Gastroesophageal sphincter (tissue), 4 donors: ENCODE measurements around the gene MBTD1. TPM values are rescaled to one million over a fixed set of nuclear protein-coding genes. Genes with fewer than 3 reads are reported as not detected.
"Not testable (repeated sequence)": the region's sequence is repeated elsewhere in the genome, so short reads cannot be mapped to it uniquely, and the experiment has no call there.

ENCODE experiments used
- ATAC-seq: fragments of 150-250 bp; one replicate; pipeline ENCODE4 v1.9.1; 2016; ENCODE audit warnings: mild to moderate bottlenecking, moderate library complexity
- H3K27ac ChIP-seq, 4 donors: fragments of 200-600 bp; sonication (generic) in 3 of 4; 1 replicate in 3 of 4; 2 replicates in 1 of 4; pipeline ENCODE4 v1.5.1; 2016 to 2019
- H3K27me3 ChIP-seq: fragments of 200-600 bp; sonication (generic); one replicate; pipeline ENCODE4 v1.5.1; 2019
- H3K36me3 ChIP-seq, 2 donors: fragments of 200-600 bp; sonication (generic); one replicate each; pipeline ENCODE4 v1.5.1; 2019; ENCODE audit warnings: control low read depth in 1 of 2
- H3K4me1 ChIP-seq, 3 donors: fragments of 200-600 bp; sonication (generic); 1 replicate in 2 of 3; 2 replicates in 1 of 3; pipeline ENCODE4 v1.5.1; 2016 to 2019; ENCODE audit warnings: control low read depth in 2 of 3
- H3K4me3 ChIP-seq, 2 donors: fragments of 200-600 bp; sonication (generic); one replicate each; pipeline ENCODE4 v1.5.1; 2019; ENCODE audit warnings: mild to moderate bottlenecking in 1 of 2, moderate library complexity in 1 of 2
- H3K9me3 ChIP-seq, 3 donors: fragments of 200-600 bp; sonication (generic); one replicate each; pipeline ENCODE4 v1.5.1; 2017 to 2019; ENCODE audit warnings: control low read depth in 2 of 3
- EP300 ChIP-seq: sonication (generic); formaldehyde crosslinking; IDR thresholded peaks from one replicate; pipeline ENCODE4 v1.6.1; 2017; ENCODE audit warnings: antibody characterized with exemption, mild to moderate bottlenecking
- POLR2A ChIP-seq, 2 donors: fragments of 450-650 bp; IDR thresholded peaks; one replicate each; pipeline ENCODE4 v1.6.1; 2017; ENCODE audit warnings: antibody characterized with exemption in 2 of 2, mild to moderate bottlenecking in 2 of 2, moderate library complexity in 1 of 2
- POLR2AphosphoS5 ChIP-seq: sonication (generic); formaldehyde crosslinking; IDR thresholded peaks from one replicate; pipeline ENCODE4 v1.6.1; 2017; ENCODE audit warnings: antibody characterized with exemption
- WGBS, 2 donors: methylation state at CpG; one replicate each; pipeline ENCODE4 v1.1.5; 2018; ENCODE audit warnings: low coverage in 1 of 2; 5-methylcytosine and 5-hydroxymethylcytosine counted together
- total RNA-seq, 4 donors: library from RNA; depleted of rRNA; stranded (reverse); fragments of >200 nt; gene quantifications; one replicate each; pipeline ENCODE4 v1.1.0, GENCODE V29; 2016
- TF ChIP-seq, protein P1 (sequence below), 4 experiments: fragments of 200-600 bp in 2 of 4; fragments of 450-650 bp in 2 of 4; sonication (generic) in 1 of 4; IDR thresholded peaks; one replicate each; pipeline ENCODE4 v1.5.1; 2017 to 2019; ENCODE audit warnings: antibody characterized with exemption in 4 of 4, mild to moderate bottlenecking in 2 of 4, moderate library complexity in 2 of 4

The MBTD1 gene
- total RNA-seq, 4 donors from 2014 or later: 7.3 to 19.9 (median 13.1) TPM

DNA sequence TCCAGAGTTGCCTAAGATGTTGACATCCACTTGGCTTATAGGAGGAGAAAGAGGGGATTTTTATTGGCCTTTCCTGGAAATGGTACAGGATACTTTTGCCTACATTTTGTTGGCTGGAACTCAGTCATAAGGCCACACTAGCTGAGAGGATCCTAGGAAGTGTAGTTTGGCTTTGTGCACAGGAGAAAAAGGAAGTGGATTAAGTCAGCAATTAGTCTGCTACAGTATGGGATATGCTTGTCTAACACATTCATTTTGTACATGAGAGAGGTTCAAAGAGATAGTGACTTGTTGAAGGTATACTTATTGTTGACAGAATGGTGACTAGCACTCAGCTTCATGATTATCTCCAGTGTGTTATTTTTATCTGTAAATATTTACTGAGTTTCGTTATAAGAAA lies 10.8 kb upstream of the MBTD1 start:
- no peak overlapping the region for H3K4me3 ChIP-seq
- 0 to 19% methylated on average over 1 of the region's 1 CpG for WGBS, 2 donors
- H3K27ac ChIP-seq: no peak overlapping the region
- no peaks in the 10 kb centered on the region for H3K9me3 ChIP-seq
- peaks cover 0 to 48% (median 0%) of the 10 kb centered on the region in 3 donors for H3K4me1 ChIP-seq
- no peak for TF ChIP-seq EP300
- no peak for TF ChIP-seq POLR2A (IDR thresholded peaks at IDR 0.05)
- TF ChIP-seq POLR2AphosphoS5: no peak
- TF ChIP-seq, protein P1, sequence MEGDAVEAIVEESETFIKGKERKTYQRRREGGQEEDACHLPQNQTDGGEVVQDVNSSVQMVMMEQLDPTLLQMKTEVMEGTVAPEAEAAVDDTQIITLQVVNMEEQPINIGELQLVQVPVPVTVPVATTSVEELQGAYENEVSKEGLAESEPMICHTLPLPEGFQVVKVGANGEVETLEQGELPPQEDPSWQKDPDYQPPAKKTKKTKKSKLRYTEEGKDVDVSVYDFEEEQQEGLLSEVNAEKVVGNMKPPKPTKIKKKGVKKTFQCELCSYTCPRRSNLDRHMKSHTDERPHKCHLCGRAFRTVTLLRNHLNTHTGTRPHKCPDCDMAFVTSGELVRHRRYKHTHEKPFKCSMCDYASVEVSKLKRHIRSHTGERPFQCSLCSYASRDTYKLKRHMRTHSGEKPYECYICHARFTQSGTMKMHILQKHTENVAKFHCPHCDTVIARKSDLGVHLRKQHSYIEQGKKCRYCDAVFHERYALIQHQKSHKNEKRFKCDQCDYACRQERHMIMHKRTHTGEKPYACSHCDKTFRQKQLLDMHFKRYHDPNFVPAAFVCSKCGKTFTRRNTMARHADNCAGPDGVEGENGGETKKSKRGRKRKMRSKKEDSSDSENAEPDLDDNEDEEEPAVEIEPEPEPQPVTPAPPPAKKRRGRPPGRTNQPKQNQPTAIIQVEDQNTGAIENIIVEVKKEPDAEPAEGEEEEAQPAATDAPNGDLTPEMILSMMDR (IDR thresholded peaks at IDR 0.05): no peak
- H3K27me3 ChIP-seq: no peaks in the 10 kb centered on the region
- peaks cover 5 to 98% of the 10 kb centered on the region in 2 donors for H3K36me3 ChIP-seq
- no peak for ATAC-seq

DNA sequence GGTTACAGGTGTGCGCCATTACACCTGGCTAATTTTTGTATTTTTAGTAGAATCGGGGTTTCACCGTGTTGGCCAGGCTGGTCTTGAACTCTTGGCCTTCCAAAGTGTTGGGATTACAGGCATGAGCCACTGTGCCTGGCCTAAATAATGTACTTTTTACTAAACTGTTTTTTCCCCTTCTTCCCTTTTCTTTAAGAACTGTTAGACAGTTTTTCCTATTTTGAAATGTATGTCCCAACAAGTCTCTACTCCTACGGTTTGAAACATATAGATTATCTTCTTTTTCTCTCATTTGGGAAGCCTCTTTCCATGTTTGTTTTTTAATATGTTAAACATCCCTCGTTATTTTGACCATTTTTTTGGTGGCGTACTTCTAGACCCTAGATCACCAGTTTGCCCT lies 10.1 kb upstream of the MBTD1 start:
- Histone ChIP-seq H3K9me3 (no peaks in the 10 kb centered on the region), H3K36me3 (peaks cover 5 to 98% of the 10 kb centered on the region in 2 donors), H3K4me3 (no peak overlapping the region), H3K4me1 (peaks cover 0 to 54% (median 0%) of the 10 kb centered on the region in 3 donors), H3K27me3 (no peaks in the 10 kb centered on the region), H3K27ac (no peak overlapping the region)
- 88 to 98% methylated on average over 5 to 6 of the region's 6 CpGs for WGBS, 2 donors
- TF ChIP-seq POLR2A (IDR thresholded peaks at IDR 0.05) (no peak), EP300 (no peak), POLR2AphosphoS5 (no peak)
- TF ChIP-seq, protein P1 (IDR thresholded peaks at IDR 0.05): no peak
- no peak for ATAC-seq

DNA sequence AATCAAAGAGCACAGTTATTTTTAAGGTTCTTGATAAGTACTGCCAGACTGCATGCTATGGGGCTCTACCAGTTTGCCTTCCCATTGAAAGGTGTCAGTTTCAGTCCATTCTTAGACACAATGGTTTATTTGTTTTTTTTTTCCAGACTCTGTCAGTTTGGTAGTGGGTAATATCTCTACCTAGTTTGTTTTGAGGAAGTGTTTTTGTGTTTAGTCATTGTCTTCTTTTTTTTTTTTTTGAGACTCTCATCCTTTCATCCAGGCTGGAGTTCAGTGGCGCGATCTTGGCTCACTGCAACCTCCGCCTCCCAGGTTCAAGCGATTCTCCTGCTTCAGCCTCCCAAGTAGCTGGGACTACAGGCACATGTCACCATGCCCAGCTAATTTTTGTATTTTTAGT lies 4.6 kb upstream of the MBTD1 start:
- 83% methylated on average over 4 of the region's 4 CpGs; no CpG with 5 or more reads in 1 of the 2 donors for WGBS, 2 donors
- not testable (repeated sequence) for H3K27me3 ChIP-seq, ATAC-seq, H3K4me3 ChIP-seq, H3K9me3 ChIP-seq, H3K27ac ChIP-seq
- Histone ChIP-seq H3K36me3 (peaks cover 3 to 55% of the 10 kb centered on the region in 2 donors), H3K4me1 (peaks cover 0 to 52% (median 14%) of the 10 kb centered on the region in 3 donors)

DNA sequence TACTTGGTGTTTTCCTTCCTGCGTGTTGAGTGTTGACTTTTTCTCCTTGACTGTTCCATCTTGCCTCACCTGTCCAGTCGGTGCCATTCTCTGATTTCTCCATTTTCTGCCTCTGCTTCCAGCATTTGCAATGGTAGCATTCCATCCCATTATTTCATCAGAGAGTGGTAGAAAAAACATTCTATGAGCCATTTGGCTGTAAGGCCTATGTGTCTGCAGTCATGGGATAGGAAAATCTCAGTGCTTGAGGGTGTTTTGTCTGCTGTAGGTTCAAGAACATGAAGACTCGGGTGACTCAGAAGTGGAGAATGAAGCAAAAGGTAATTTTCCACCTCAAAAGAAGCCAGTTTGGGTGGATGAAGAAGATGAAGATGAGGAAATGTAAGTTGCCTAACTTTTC lies 3.2 kb upstream of the MBTD1 start:
- TF ChIP-seq EP300 (no peak), POLR2A (IDR thresholded peaks at IDR 0.05) (no peak), POLR2AphosphoS5 (no peak)
- TF ChIP-seq, protein P1 (IDR thresholded peaks at IDR 0.05): no peak
- H3K9me3 ChIP-seq: no peaks in the 10 kb centered on the region
- no peak overlapping the region for H3K4me3 ChIP-seq
- peaks cover 0 to 40% of the 10 kb centered on the region in 2 donors for H3K36me3 ChIP-seq
- no peak for ATAC-seq
- H3K27ac ChIP-seq: peak overlapping the region in 1 of 4 donors; percentile 97
- no peaks in the 10 kb centered on the region for H3K27me3 ChIP-seq
- peaks cover 0 to 64% (median 23%) of the 10 kb centered on the region in 3 donors for H3K4me1 ChIP-seq
- 92 to 95% methylated on average over 3 of the region's 3 CpGs for WGBS, 2 donors

DNA sequence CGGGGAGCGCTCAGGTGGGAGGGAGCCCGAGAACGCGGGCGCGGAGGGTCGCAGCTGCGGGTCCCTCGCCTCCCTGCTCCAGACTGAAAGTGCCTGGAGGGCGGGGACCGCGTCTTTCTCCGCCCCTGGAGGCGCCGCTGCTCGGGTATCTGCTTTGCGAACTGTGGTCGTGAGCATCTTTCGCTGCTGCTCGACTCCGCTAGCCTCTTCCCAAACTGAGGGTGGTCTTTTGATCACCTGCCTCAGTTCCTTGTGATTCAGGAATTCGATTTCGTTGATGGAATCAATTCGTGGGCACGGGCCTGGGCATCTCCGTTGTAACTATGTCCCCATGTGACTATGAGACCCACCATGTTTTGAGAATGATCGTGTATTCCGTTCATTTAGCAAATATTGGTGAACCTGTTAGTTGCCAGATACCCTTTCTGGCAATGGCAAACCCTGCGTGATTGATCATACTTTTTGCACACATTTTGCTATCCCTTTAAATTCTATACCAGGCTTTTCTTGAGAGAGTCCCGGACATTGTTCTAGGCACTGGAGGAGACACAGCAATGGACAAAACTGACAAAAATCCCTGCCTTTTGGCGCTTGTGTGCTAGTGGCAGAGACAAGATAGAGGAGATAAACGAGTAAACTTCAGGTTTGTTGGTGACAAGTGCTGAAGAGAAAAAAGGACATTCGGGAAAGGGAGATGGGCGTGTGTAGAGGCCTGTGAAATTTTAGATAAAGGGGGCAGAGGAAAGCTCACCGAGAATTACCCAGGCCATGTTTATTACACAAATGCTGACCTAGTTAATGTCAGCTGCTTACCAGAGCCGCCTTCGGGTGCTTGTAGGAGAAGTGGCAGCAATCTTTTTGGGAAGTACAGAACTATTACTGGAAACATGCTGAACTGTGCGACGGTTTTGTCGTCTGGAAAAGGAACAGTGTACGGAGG lies 1.4 kb upstream of the MBTD1 start:
- no peaks in the 10 kb centered on the region for H3K9me3 ChIP-seq
- H3K36me3 ChIP-seq: peaks cover 0 to 23% of the 10 kb centered on the region in 2 donors
- WGBS, 2 donors: 19 to 25% methylated on average over 16 to 22 of the region's 42 CpGs
- H3K27ac ChIP-seq: peak overlapping the region; percentile 88 to 98 (median 97)
- no peak for ATAC-seq
- H3K4me1 ChIP-seq: peaks cover 0 to 75% (median 29%) of the 10 kb centered on the region in 3 donors
- H3K4me3 ChIP-seq: peak overlapping the region; percentile 82 to 88
- TF ChIP-seq POLR2A (IDR thresholded peaks at IDR 0.05): no peak
- TF ChIP-seq POLR2AphosphoS5: peak; percentile 11
- no peaks in the 10 kb centered on the region for H3K27me3 ChIP-seq
